B cell (primary cell): Measurements from ENCODE around the gene FAM217B. TPM values are rescaled to one million over a fixed set of nuclear protein-coding genes. Genes with fewer than 3 reads are reported as not detected.

ENCODE experiments used
- ATAC-seq: fragments of 200-7000 bp; cut with Tn5 transposase; one replicate; pipeline ENCODE4 v1.10.0; 2021; ENCODE audit warnings: low read depth, mild to moderate bottlenecking, moderate number of reproducible peaks, moderate library complexity
- CTCF ChIA-PET: fragments of 350-600 bp; sonication (Branson Sonifier 250); formaldehyde crosslinking; loops from one replicate; lab custom pipeline; 2021; ENCODE audit warnings: antibody characterized with exemption, inconsistent platforms; lab: Charles Lee
- POLR2A ChIA-PET: fragments of 350-600 bp; sonication (Branson Sonifier 250); formaldehyde crosslinking; loops from one replicate; lab custom pipeline; 2021; ENCODE audit warnings: antibody characterized with exemption; lab: Charles Lee
- DNase-seq: peaks from one replicate; pipeline ENCODE4 v3.0.0; 2013
- H2AFZ ChIP-seq: 2 replicates; pipeline ENCODE4 v1.6.1; 2012; ENCODE audit warnings: mild to moderate bottlenecking, low read depth, low read length; ENCODE audit not compliant: insufficient read depth, poor library complexity, severe bottlenecking
- H3K27ac ChIP-seq, 2 donors: 1 replicate in 1 of 2; 2 replicates in 1 of 2; pipeline ENCODE4 v1.5.1; 2012 to 2013; ENCODE audit warnings: low read length in 2 of 2, mild to moderate bottlenecking in 2 of 2, moderate library complexity in 1 of 2
- H3K27me3 ChIP-seq, 4 experiments: fragments of 200-600 bp in 1 of 4; sonication (generic) in 1 of 4; replicated peaks in 1 of 4; 1 replicate in 2 of 4; 2 replicates in 2 of 4; pipeline versions ENCODE4 v1.6.1 to v1.7.0; 2013 to 2016; ENCODE audit warnings: low read length in 3 of 4, mild to moderate bottlenecking in 2 of 4, mixed read lengths in 1 of 4, moderate library complexity in 1 of 4; ENCODE audit not compliant: insufficient read depth in 4 of 4, control insufficient read depth in 3 of 4; ENCODE audit errors: control extremely low read depth in 1 of 4
- H3K36me3 ChIP-seq, 2 experiments: replicated peaks in 1 of 2; 1 replicate in 1 of 2; 2 replicates in 1 of 2; pipeline versions ENCODE4 v1.6.1 to v1.7.1; 2013; ENCODE audit warnings: low read length in 1 of 2; ENCODE audit not compliant: insufficient read depth in 2 of 2, control insufficient read depth in 1 of 2; ENCODE audit errors: control extremely low read depth in 1 of 2, extremely low read depth in 1 of 2
- H3K4me1 ChIP-seq, 2 donors: fragments of 200-600 bp in 1 of 2; sonication (generic) in 1 of 2; 1 replicate in 1 of 2; 2 replicates in 1 of 2; pipeline versions ENCODE4 v1.5.1 to v1.6.1; 2013 to 2017; ENCODE audit warnings: low read length in 2 of 2; ENCODE audit not compliant: control insufficient read depth in 2 of 2, insufficient read depth in 2 of 2
- H3K4me2 ChIP-seq: replicated peaks from 2 replicates; pipeline ENCODE3; 2012; ENCODE audit warnings: mild to moderate bottlenecking, low read depth, low read length; ENCODE audit not compliant: poor library complexity, severe bottlenecking
- H3K4me3 ChIP-seq, 5 experiments: fragments of 200-600 bp in 1 of 5; sonication (generic) in 1 of 5; 1 replicate in 3 of 5; 2 replicates in 2 of 5; pipeline versions ENCODE4 v1.5.1 to v1.7.0; 2011 to 2016; ENCODE audit warnings: low read length in 4 of 5, mild to moderate bottlenecking in 4 of 5, low read depth in 2 of 5, control low read depth in 1 of 5, moderate library complexity in 1 of 5; ENCODE audit not compliant: insufficient read depth in 1 of 5; ENCODE audit errors: control extremely low read depth in 1 of 5, extremely low read depth in 1 of 5
- H3K79me2 ChIP-seq: fragments of 200-600 bp; sonication (generic); one replicate; pipeline ENCODE4 v1.6.0; 2016; ENCODE audit warnings: low read length; ENCODE audit not compliant: control insufficient read depth, insufficient read depth
- H3K9ac ChIP-seq: fragments of 200-600 bp; sonication (generic); 2 replicates; pipeline ENCODE4 v1.6.1; 2017; ENCODE audit warnings: mild to moderate bottlenecking, low read length, moderate library complexity
- H3K9me3 ChIP-seq, 3 donors: one replicate each; pipeline versions ENCODE4 v1.6.1 to v1.7.1; 2013; ENCODE audit warnings: low read length in 2 of 3; ENCODE audit not compliant: control insufficient read depth in 2 of 3, insufficient read depth in 1 of 3; ENCODE audit errors: control extremely low read depth in 1 of 3
- H4K20me1 ChIP-seq: 2 replicates; pipeline ENCODE4 v1.6.0; 2012; ENCODE audit warnings: mild to moderate bottlenecking, low read length; ENCODE audit not compliant: insufficient read depth, control insufficient read depth, poor library complexity, severe bottlenecking
- H3K27ac Mint-ChIP-seq: one replicate; pipeline ENCODE4 v1.8.0; 2021; ENCODE audit warnings: mixed read lengths
- H3K27me3 Mint-ChIP-seq: one replicate; pipeline ENCODE4 v1.8.0; 2021; ENCODE audit warnings: mixed read lengths
- H3K4me1 Mint-ChIP-seq: one replicate; pipeline ENCODE4 v1.8.0; 2021; ENCODE audit warnings: mixed read lengths
- H3K4me3 Mint-ChIP-seq: one replicate; pipeline ENCODE4 v1.8.0; 2021; ENCODE audit warnings: mixed read lengths
- H3K9me3 Mint-ChIP-seq: one replicate; pipeline ENCODE4 v1.8.0; 2022; ENCODE audit warnings: mixed read lengths; ENCODE audit not compliant: insufficient read depth
- CTCF ChIP-seq: fragments of 200-600 bp; IDR thresholded peaks from one replicate; pipeline ENCODE4 v1.8.0; 2022; ENCODE audit warnings: antibody characterized with exemption, mild to moderate bottlenecking
- EZH2 ChIP-seq: IDR thresholded peaks from 2 replicates; pipeline ENCODE4 v1.6.1; 2012; ENCODE audit warnings: borderline replicate concordance, low read depth, mild to moderate bottlenecking, moderate library complexity, low read length; ENCODE audit not compliant: insufficient read depth, poor library complexity, severe bottlenecking
- WGBS: methylation state at CpG from one replicate; pipeline ENCODE4 v1.1.5; 2013; ENCODE audit warnings: missing lambda C conversion rate; ENCODE audit not compliant: insufficient coverage; 5-methylcytosine and 5-hydroxymethylcytosine counted together
- intact Hi-C: fragments of 100-400 bp; cut with micrococcal nuclease; formaldehyde crosslinking; loops from one replicate; pipeline ENCODE4 v1.10.0; 2022
- polyA plus RNA-seq: library from polyadenylated mRNA; depleted of rRNA; stranded (reverse); fragments of >200 nt; gene quantifications from 2 replicates; pipeline ENCODE4 v1.2.3, GENCODE V29; 2012
- total RNA-seq, 2 donors: library from RNA; stranded (reverse); fragments of 120-200 nt in 1 of 2; gene quantifications; 1 replicate in 1 of 2; 2 replicates in 1 of 2; pipeline versions ENCODE4 v1.2.3 to v1.2.4, GENCODE V29; 2013 to 2022

FAM217B gene
- total and polyA plus RNA-seq, 2 donors (not counting 1 experiment from before 2014, with no cell fraction given): 3.6 to 34.9 TPM

DNA sequence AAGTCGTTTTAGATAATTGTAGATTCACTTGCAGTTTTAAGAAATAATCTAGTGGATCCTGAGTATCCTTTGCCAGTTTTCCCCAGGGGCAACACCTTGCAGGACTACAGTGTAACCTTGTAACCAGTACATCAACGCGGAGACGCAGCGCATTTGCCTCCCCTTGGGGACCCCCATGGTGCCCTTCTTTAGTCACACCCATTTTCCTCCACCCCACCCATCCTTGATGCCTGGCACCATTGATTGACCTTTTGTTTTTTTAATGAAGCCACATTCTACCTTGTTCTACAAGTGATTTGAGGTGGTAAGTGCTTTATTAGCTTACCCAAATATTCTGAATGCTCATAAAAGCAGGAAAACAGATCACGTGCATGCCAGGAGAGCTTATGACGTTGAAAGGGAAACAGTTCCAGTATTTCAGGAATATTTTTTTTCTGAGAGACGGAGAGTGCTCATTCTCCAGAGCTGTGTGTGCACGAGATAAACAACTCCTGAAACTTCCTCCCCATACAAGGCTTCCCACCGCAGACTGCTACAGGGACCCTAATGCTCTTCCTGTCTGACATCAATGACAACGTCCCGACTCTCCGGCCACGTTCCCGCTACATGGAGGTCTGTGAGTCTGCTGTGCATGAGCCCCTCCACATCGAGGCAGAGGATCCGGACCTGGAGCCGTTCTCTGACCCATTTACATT, 53.7 kb downstream of the FAM217B start:
- Histone ChIP-seq H4K20me1 (no peaks in the 10 kb centered on the region), H3K27ac (no peak overlapping the region), H3K9me3 (no peaks in the 10 kb centered on the region), H3K79me2 (no peaks in the 10 kb centered on the region), H3K4me3 (no peak overlapping the region), H3K36me3 (no peaks in the 10 kb centered on the region), H3K4me2 (no peak overlapping the region), H3K27me3 (peaks cover 0 to 7% (median 0%) of the 10 kb centered on the region in 4 experiments), H3K9ac (no peak overlapping the region), H2AFZ (no peak overlapping the region), H3K4me1 (no peaks in the 10 kb centered on the region)
- ChIA-PET POLR2A (no interaction called here), CTCF (no interaction called here)
- Mint-ChIP-seq H3K27ac (no peak overlapping the region), H3K9me3 (no peaks in the 10 kb centered on the region), H3K4me3 (no peak overlapping the region), H3K27me3 (peaks cover 8% of the 10 kb centered on the region), H3K4me1 (no peaks in the 10 kb centered on the region)
- TF ChIP-seq EZH2 (no peak), CTCF (no peak)
- no peak for DNase-seq
- WGBS: 27% methylated on average over 14 of the region's 18 CpGs
- intact Hi-C loops: no loop called here
- no peak for ATAC-seq

GRCh38 chr20:59994697-59995122, 54.5 kb downstream of the FAM217B start:
- CTCF ChIA-PET: no interaction called here
- no peak for TF ChIP-seq EZH2
- TF ChIP-seq CTCF: no peak
- 68% methylated on average over 5 of the region's 5 CpGs for WGBS
- ATAC-seq (no peak), DNase-seq (no peak)
- Mint-ChIP-seq H3K9me3 (no peaks in the 10 kb centered on the region), H3K27me3 (peaks cover 8% of the 10 kb centered on the region), H3K27ac (no peak overlapping the region), H3K4me1 (no peaks in the 10 kb centered on the region), H3K4me3 (no peak overlapping the region)
- no peaks in the 10 kb centered on the region for H3K36me3 ChIP-seq
- no peak overlapping the region for H3K4me3 ChIP-seq
- no peaks in the 10 kb centered on the region for H3K79me2 ChIP-seq
- H3K4me2 ChIP-seq: no peak overlapping the region
- no peak overlapping the region for H3K9ac ChIP-seq
- H3K27ac ChIP-seq: no peak overlapping the region
- no peaks in the 10 kb centered on the region for H3K9me3 ChIP-seq
- H2AFZ ChIP-seq: no peak overlapping the region
- intact Hi-C loops: no loop called here
- POLR2A ChIA-PET: no interaction called here
- no peaks in the 10 kb centered on the region for H3K4me1 ChIP-seq
- H4K20me1 ChIP-seq: no peaks in the 10 kb centered on the region
- H3K27me3 ChIP-seq: peaks cover 0 to 7% (median 0%) of the 10 kb centered on the region in 4 experiments
